LNCaP clone FGC (cell line): ENCODE data around the gene XYLT1.

Experiments used
- DNase-seq: peaks from one replicate; pipeline ENCODE4 v3.0.0-alpha.2; 2011; ENCODE audit warnings: low read depth
- H3K4me3 ChIP-seq: 2 replicates; pipeline ENCODE4 v1.5.1; 2011; ENCODE audit warnings: mild to moderate bottlenecking, low read depth, low read length, control low read depth
- TF ChIP-seq, protein P1 (sequence below): IDR thresholded peaks from 2 replicates; pipeline ENCODE4 v1.5.1; 2012; ENCODE audit warnings: mild to moderate bottlenecking; ENCODE audit not compliant: control insufficient read depth, insufficient read depth; ENCODE audit errors: extremely low read depth

The XYLT1 gene

DNA sequence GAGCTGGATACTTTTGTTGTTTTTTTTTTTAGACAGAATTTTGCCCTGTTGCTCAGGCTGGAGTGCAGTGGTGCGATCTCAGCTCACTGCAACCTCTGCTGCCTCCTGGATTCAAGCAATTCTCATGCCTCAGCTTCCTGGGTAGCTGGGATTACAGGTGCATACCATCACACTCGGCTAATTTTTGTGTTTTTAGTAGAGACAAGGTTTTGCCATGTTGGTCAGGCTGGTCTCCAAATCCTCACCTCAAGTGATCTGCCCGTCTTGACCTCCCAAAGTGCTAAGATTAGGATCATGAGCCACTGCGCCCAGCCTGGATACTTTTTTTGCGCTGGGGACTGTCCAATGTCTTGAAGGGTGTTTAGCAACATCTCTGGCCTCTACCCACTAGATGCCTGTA is 32.6 kb upstream of the XYLT1 start:
- no peak for DNase-seq
- H3K4me3 ChIP-seq = no peak overlapping the region
- TF ChIP-seq, protein P1, sequence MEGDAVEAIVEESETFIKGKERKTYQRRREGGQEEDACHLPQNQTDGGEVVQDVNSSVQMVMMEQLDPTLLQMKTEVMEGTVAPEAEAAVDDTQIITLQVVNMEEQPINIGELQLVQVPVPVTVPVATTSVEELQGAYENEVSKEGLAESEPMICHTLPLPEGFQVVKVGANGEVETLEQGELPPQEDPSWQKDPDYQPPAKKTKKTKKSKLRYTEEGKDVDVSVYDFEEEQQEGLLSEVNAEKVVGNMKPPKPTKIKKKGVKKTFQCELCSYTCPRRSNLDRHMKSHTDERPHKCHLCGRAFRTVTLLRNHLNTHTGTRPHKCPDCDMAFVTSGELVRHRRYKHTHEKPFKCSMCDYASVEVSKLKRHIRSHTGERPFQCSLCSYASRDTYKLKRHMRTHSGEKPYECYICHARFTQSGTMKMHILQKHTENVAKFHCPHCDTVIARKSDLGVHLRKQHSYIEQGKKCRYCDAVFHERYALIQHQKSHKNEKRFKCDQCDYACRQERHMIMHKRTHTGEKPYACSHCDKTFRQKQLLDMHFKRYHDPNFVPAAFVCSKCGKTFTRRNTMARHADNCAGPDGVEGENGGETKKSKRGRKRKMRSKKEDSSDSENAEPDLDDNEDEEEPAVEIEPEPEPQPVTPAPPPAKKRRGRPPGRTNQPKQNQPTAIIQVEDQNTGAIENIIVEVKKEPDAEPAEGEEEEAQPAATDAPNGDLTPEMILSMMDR = no peak

DNA sequence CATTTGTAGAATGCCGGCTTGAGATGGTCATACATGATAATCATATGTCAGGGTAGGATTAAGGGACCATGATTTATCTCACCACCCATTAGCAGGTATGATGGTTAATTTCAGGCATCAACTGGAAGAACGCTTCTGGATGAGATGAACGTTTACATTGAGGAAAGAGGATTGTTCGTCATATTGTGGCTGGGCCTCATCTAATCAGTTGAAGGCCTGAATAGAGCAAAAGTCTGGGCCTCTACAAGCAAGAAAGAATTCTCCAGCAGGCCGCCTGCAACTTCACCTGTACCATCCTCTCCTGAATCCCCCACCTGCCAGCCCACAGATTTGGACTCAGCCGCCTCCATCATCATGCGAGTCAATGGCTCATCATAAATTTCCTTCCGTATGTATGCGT is 30.6 kb upstream of the XYLT1 start:
- no peak overlapping the region for H3K4me3 ChIP-seq
- no peak for DNase-seq
- TF ChIP-seq, protein P1 = no peak

DNA sequence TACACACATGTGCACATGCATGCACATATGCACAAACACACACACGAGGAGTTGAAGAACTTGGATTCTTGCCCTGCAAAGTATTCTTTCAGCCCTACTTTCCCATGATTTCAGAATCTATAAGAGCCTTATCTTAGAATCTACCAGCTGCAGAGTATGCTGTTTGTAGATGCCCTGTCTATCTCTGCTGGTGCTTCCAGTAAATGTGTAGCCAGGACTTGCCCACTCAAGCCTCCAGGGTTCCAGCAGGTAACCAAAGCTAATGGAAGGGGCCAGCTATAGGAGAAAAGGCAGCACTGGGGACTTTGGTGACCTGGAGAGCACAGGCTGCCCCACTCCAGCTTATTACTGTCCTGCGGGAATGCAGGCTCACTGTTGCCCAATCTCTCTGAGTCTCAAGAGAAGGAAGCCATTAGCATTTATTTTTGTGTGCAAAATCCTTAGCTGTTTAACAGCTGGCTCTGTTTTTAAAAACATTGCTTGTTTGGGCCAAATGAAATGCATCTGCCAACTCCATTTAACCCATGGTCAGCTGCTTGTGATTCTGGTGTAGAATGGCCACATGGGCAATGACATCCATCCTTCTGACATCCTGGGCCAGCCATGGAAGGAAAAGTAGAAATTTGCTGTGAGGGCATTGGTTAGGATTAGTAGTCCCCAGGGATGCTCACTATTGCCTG is 28.6 kb upstream of the XYLT1 start:
- DNase-seq = no peak
- no peak overlapping the region for H3K4me3 ChIP-seq
- TF ChIP-seq, protein P1 = no peak

DNA sequence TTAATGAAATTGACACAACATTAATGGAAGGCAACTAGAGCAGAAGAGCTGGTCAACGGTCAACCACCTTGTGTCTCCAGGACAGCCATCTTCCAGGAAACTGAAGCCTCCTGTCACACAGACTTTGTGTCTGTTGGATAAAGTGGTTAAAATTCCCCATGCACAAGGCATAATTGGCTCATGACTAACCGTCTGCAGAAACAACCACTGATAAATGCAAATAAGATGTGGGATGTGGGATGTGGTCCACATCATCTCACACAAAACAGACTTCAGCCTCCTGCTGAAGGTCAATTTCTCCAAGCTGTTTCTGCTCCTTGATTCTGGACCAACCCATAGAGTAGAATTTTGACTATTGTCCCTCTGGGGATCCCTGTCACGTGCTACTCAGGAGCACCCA is 26.9 kb upstream of the XYLT1 start:
- DNase-seq = no peak
- H3K4me3 ChIP-seq = no peak overlapping the region
- TF ChIP-seq, protein P1 = no peak

DNA sequence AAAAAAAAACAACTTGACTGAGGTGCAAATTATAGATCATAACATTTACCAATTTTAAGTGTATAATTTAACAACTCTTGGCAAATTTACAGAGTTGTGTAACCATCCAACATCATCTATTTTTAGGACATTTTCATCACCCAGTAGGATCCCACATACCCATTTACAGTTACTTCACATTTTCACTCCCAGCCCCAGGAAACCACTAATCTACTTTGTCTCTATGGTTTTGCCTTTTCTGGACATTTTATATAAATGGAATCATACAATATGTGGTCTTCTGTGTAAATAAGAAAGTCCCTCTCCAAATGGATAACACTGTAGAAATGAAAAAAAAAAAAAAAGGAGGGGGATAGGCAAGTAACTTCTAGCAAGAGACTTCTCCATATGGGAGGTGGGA is 26.1 kb upstream of the XYLT1 start:
- TF ChIP-seq, protein P1 = no peak
- DNase-seq = no peak
- H3K4me3 ChIP-seq = no peak overlapping the region

DNA sequence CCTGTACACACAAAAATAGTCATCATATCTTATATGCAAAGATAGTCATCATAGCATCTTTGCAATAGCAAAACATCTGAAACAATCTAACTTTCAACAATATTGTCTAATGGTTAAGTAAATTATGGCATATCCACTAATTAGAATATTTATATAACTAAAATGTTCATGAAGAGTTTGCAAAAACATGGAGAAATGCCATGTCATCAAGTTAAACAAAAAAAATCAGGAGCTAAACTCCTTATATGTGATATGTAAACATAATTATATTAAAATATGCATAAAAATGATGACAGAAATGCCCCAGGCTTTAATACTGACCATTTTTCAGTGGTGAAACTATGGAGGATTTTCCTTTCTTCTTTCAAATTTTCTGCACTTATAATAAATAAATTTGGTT is 22.3 kb upstream of the XYLT1 start:
- DNase-seq = no peak
- TF ChIP-seq, protein P1 = no peak
- H3K4me3 ChIP-seq = no peak overlapping the region

DNA sequence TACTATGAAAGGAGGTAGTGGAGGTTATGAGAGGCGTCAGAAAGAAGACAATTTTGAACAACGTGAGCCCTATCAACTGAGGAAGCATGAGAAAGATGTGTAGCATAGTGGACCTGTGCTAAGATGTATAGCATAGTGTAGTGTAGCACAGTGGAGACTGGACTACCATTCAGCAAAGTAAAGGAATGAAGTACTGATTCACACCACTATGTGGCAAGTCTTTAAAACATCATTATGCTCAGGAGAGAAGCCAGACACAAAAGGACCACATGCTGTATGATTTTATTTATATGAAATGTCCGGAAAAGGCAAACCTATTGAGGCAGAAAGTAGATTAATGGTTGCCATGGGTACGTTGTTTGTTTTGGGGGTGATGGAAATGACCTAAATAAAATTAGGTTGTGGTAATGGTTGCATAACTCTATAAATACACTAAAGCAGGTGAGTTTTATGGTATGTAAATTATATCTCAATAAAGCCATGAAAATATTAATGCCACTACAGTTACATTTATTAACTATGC is 20.4 kb upstream of the XYLT1 start:
- no peak for DNase-seq
- TF ChIP-seq, protein P1 = no peak
- H3K4me3 ChIP-seq = no peak overlapping the region
